Activated CD8-positive, alpha-beta memory T cell treated with anti-CD3 and anti-CD28 coated beads, Interleukin-2, amount 50 U/mL, for 1 hour (primary cell): ENCODE measurements around the gene DSCAML1.
"Not testable (repeated sequence)": the region's sequence is repeated elsewhere in the genome, so short reads cannot be mapped to it uniquely, and the experiment has no call there.

Experiments used
- DNase-seq: peaks from one replicate; pipeline ENCODE4 v3.0.0-alpha.2; 2020; ENCODE audit errors: extremely low read depth

The DSCAML1 gene

GRCh38 chr11:117818041-117818873, 21.2 kb upstream of the DSCAML1 start:
- no peak for DNase-seq

- DNase-seq: peak; percentile 46
Observed at GRCh38 chr11:117817368-117818040, 20.5 kb upstream of the DSCAML1 start.

GRCh38 chr11:117816846-117817367, 19.9 kb upstream of the DSCAML1 start:
- DNase-seq: no peak

- no peak for DNase-seq
Observed at GRCh38 chr11:117816151-117816741, 19.2 kb upstream of the DSCAML1 start.

GRCh38 chr11:117815262-117815803, 18.3 kb upstream of the DSCAML1 start:
- peak; percentile 47 for DNase-seq

GRCh38 chr11:117814766-117815261, 17.8 kb upstream of the DSCAML1 start:
- peak; percentile 61 for DNase-seq

GRCh38 chr11:117814204-117814765, 17.3 kb upstream of the DSCAML1 start:
- no peak for DNase-seq

- DNase-seq: not testable (repeated sequence)
Observed at GRCh38 chr11:117810056-117810451, 13.0 kb upstream of the DSCAML1 start.

- DNase-seq: no peak
Observed at GRCh38 chr11:117809236-117810055, 12.4 kb upstream of the DSCAML1 start.

GRCh38 chr11:117808784-117809183, 11.8 kb upstream of the DSCAML1 start:
- DNase-seq: no peak

- no peak for DNase-seq
Observed at GRCh38 chr11:117807482-117808327, 10.7 kb upstream of the DSCAML1 start.

- DNase-seq: no peak
Observed at GRCh38 chr11:117806846-117807245, 9.8 kb upstream of the DSCAML1 start.

- no peak for DNase-seq
Observed at GRCh38 chr11:117805045-117805444, 8.0 kb upstream of the DSCAML1 start.

GRCh38 chr11:117803896-117804295, 6.9 kb upstream of the DSCAML1 start:
- DNase-seq: no peak

- DNase-seq: no peak
Observed at GRCh38 chr11:117799634-117800033, 2.6 kb upstream of the DSCAML1 start.

GRCh38 chr11:117796456-117796871, 552 bp downstream of the DSCAML1 start:
- DNase-seq: no peak

GRCh38 chr11:117795638-117796455, 1.2 kb downstream of the DSCAML1 start:
- DNase-seq: no peak

GRCh38 chr11:117794772-117795629, 2.0 kb downstream of the DSCAML1 start:
- no peak for DNase-seq
